HUES48 (cell line): ENCODE results near the gene PPIE.
"Not testable (repeated sequence)": the region's sequence is repeated elsewhere in the genome, so short reads cannot be mapped to it uniquely, and the experiment has no call there.

Experiments used
- H3K27ac ChIP-seq: one replicate; pipeline ENCODE4 v1.7.0; 2013; ENCODE audit warnings: low read depth, low read length, inconsistent platforms
- H3K27me3 ChIP-seq: 2 replicates; pipeline ENCODE4 v1.6.1; 2013; ENCODE audit warnings: mild to moderate bottlenecking, low read length; ENCODE audit not compliant: control insufficient read depth, insufficient read depth
- H3K36me3 ChIP-seq: 2 replicates; pipeline ENCODE4 v1.6.1; 2013; ENCODE audit warnings: low read length; ENCODE audit not compliant: control insufficient read depth, insufficient read depth
- H3K4me1 ChIP-seq: 2 replicates; pipeline ENCODE4 v1.6.1; 2013; ENCODE audit warnings: mild to moderate bottlenecking, low read length; ENCODE audit not compliant: control insufficient read depth, insufficient read depth
- H3K4me3 ChIP-seq: 2 replicates; pipeline ENCODE4 v1.5.1; 2013; ENCODE audit warnings: mild to moderate bottlenecking, low read depth, low read length
- H3K9ac ChIP-seq: 2 replicates; pipeline ENCODE4 v1.6.1; 2013; ENCODE audit warnings: mild to moderate bottlenecking, low read depth, low read length, moderate library complexity
- H3K9me3 ChIP-seq: 2 replicates; pipeline ENCODE4 v1.6.1; 2013; ENCODE audit warnings: low read length; ENCODE audit not compliant: control insufficient read depth, insufficient read depth

The PPIE gene

GRCh38 chr1:39771022-39771532, 32.4 kb downstream of the PPIE start, which contains the start of gene OXCT2:
Gene OXCT2, minus strand, starts transcription at chr1:39771348. Its CDS starts 93 bp downstream, at chr1:39771255.
- H3K4me3 ChIP-seq, H3K27ac ChIP-seq, H3K9me3 ChIP-seq, H3K9ac ChIP-seq, H3K36me3 ChIP-seq, H3K4me1 ChIP-seq: not testable (repeated sequence)
- peaks cover 15% of the 10 kb centered on the region for H3K27me3 ChIP-seq

GRCh38 chr1:39773369-39773979, 34.8 kb downstream of the PPIE start:
- peaks cover 18% of the 10 kb centered on the region for H3K27me3 ChIP-seq
- not testable (repeated sequence) for H3K27ac ChIP-seq, H3K4me3 ChIP-seq, H3K9me3 ChIP-seq, H3K36me3 ChIP-seq, H3K9ac ChIP-seq, H3K4me1 ChIP-seq

- not testable (repeated sequence) for H3K4me3 ChIP-seq, H3K9ac ChIP-seq, H3K36me3 ChIP-seq, H3K27ac ChIP-seq, H3K4me1 ChIP-seq, H3K9me3 ChIP-seq
- H3K27me3 ChIP-seq = peaks cover 19% of the 10 kb centered on the region
Measured at GRCh38 chr1:39775141-39775540, 36.5 kb downstream of the PPIE start.

- H3K27ac ChIP-seq, H3K9me3 ChIP-seq, H3K4me1 ChIP-seq, H3K9ac ChIP-seq, H3K36me3 ChIP-seq, H3K4me3 ChIP-seq: not testable (repeated sequence)
- H3K27me3 ChIP-seq = peaks cover 21% of the 10 kb centered on the region; the same call in 1 of the 2 replicates
Measured at GRCh38 chr1:39775676-39776399, 37.2 kb downstream of the PPIE start.

GRCh38 chr1:39776400-39776713, 37.7 kb downstream of the PPIE start:
- Histone ChIP-seq H3K4me1 (no peaks in the 10 kb centered on the region), H3K27ac (no peak overlapping the region), H3K36me3 (no peaks in the 10 kb centered on the region), H3K4me3 (no peak overlapping the region), H3K27me3 (peaks cover 19% of the 10 kb centered on the region; the same call in 1 of the 2 replicates), H3K9ac (no peak overlapping the region), H3K9me3 (no peaks in the 10 kb centered on the region)

GRCh38 chr1:39776886-39777285, 38.2 kb downstream of the PPIE start:
- Histone ChIP-seq H3K27ac (no peak overlapping the region), H3K36me3 (no peaks in the 10 kb centered on the region), H3K4me1 (no peaks in the 10 kb centered on the region), H3K9me3 (no peaks in the 10 kb centered on the region), H3K9ac (no peak overlapping the region), H3K4me3 (no peak overlapping the region), H3K27me3 (peaks cover 16% of the 10 kb centered on the region; the same call in 1 of the 2 replicates)

- Histone ChIP-seq H3K4me1 (no peaks in the 10 kb centered on the region), H3K4me3 (no peak overlapping the region), H3K36me3 (no peaks in the 10 kb centered on the region), H3K9ac (no peak overlapping the region), H3K27ac (no peak overlapping the region), H3K9me3 (no peaks in the 10 kb centered on the region), H3K27me3 (peaks cover 16% of the 10 kb centered on the region; the same call in 1 of the 2 replicates)
Measured at GRCh38 chr1:39777306-39777705, 38.6 kb downstream of the PPIE start.

GRCh38 chr1:39777896-39778295, 39.2 kb downstream of the PPIE start:
- not testable (repeated sequence) for H3K4me3 ChIP-seq, H3K9me3 ChIP-seq, H3K36me3 ChIP-seq, H3K4me1 ChIP-seq, H3K9ac ChIP-seq, H3K27ac ChIP-seq
- H3K27me3 ChIP-seq = peaks cover 18% of the 10 kb centered on the region; the same call in 1 of the 2 replicates

- not testable (repeated sequence) for H3K4me1 ChIP-seq, H3K9ac ChIP-seq, H3K36me3 ChIP-seq, H3K9me3 ChIP-seq, H3K27ac ChIP-seq, H3K4me3 ChIP-seq
- H3K27me3 ChIP-seq = peaks cover 24% of the 10 kb centered on the region
Measured at GRCh38 chr1:39778463-39779099, 39.9 kb downstream of the PPIE start.

GRCh38 chr1:39779137-39779536, 40.5 kb downstream of the PPIE start:
- H3K36me3 ChIP-seq = no peaks in the 10 kb centered on the region

GRCh38 chr1:39779821-39780220, 41.1 kb downstream of the PPIE start:
- Histone ChIP-seq H3K36me3 (no peaks in the 10 kb centered on the region), H3K9ac (no peak overlapping the region), H3K27ac (no peak overlapping the region), H3K4me3 (no peak overlapping the region), H3K9me3 (no peaks in the 10 kb centered on the region), H3K4me1 (no peaks in the 10 kb centered on the region), H3K27me3 (peaks cover 28% of the 10 kb centered on the region)

More at GRCh38 chr1:39779137-39779536, 40.5 kb downstream of the PPIE start:
- no peak overlapping the region for H3K9ac ChIP-seq
- no peaks in the 10 kb centered on the region for H3K4me1 ChIP-seq
- no peak overlapping the region for H3K4me3 ChIP-seq
- H3K27me3 ChIP-seq = peaks cover 28% of the 10 kb centered on the region
- no peak overlapping the region for H3K27ac ChIP-seq
- H3K9me3 ChIP-seq = no peaks in the 10 kb centered on the region
